Activated CD8-positive, alpha-beta memory T cell treated with anti-CD3 and anti-CD28 coated beads for 4 hours (primary cell): ENCODE data around the gene OSBPL2.

Experiments
- DNase-seq, 2 donors: peaks; one replicate each; pipeline ENCODE4 v3.0.0-alpha.2; 2020; ENCODE audit warnings: low read depth in 2 of 2

OSBPL2 gene

DNA sequence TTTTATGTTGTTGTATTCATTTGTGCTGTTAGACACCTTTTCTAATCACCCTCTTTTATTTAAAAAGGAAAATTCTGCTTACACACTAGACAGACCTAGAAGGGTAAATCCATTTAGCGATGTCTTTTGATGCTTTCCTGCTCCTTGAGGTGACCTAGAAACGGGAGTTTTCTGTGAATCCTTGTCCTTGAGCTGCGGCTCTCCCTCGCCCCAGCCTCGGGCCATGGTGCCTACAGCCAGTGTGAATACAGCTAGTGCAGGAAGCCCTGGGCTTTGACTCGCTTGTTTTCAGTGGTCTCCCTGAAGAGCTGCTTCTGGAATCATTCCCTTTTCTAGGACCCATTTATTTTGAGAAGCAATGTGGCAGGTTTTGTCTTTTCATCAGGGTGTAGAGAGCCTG, 46.8 kb downstream of the OSBPL2 start:
- no peak for DNase-seq

DNA sequence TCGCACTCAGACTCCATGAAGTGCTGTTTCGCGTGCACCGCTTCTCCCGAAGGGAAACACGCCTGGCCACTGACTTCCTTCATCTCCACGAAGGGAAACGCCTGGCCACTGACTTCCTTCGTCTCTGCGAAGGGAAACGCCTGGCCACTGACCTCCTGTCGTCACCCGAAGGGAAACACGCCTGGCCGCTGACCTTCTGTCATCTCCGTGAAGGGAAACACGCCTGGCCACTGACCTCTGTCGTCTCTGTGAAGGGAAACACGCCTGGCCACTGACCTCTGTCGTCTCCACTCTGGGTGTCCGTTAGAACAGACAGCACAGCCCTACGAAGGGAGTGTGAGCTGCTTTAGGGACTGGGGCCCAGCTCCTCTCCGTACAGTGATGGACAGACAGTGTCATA, 47.4 kb downstream of the OSBPL2 start:
- no peak for DNase-seq

DNA sequence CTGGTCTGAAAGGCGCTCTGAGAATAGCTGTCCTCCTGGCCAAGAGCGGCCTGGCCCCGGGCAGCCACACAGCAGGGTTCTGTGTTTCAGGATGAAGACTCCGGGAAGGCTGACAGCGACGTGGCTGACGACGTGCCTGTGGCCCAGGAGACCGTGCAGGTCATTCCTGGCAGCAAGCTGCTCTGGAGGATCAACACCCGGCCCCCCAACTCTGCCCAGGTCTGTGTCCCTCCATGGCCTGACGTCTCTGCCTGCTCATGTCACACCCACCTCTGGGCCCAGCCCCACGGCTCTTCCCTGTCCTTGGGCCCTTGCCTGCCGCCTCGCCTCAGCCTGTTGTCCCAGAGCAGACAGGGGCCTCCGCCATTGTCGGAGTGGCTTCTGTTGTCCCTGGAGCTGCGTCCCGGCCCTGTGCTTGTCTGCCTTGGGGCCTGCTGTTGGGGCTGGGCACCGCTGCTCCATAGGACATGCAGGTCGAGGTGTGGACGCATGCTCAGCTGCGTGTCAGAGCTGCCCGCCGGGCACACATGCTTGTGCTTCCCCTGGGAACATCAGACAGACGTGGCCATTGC, 48.3 kb downstream of the OSBPL2 start:
- DNase-seq = no peak

DNA sequence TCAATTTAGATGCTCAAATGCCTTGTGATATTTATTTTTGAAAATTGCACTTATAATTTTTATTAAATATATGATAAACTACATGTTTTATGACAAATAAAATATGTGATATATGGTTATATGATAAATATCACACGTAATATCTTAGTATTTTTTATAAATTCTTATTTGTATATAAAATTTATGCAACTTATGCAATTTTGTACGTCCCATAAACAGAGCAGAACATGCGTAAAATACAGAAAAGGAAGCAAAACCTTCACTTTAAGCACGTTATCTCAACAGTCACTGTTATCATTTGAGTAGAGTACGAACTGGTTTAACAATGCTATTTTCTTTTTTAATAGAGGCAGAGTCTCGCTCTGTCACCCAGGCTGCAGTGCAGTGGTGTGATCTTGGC, 48.8 kb downstream of the OSBPL2 start:
- no peak for DNase-seq

DNA sequence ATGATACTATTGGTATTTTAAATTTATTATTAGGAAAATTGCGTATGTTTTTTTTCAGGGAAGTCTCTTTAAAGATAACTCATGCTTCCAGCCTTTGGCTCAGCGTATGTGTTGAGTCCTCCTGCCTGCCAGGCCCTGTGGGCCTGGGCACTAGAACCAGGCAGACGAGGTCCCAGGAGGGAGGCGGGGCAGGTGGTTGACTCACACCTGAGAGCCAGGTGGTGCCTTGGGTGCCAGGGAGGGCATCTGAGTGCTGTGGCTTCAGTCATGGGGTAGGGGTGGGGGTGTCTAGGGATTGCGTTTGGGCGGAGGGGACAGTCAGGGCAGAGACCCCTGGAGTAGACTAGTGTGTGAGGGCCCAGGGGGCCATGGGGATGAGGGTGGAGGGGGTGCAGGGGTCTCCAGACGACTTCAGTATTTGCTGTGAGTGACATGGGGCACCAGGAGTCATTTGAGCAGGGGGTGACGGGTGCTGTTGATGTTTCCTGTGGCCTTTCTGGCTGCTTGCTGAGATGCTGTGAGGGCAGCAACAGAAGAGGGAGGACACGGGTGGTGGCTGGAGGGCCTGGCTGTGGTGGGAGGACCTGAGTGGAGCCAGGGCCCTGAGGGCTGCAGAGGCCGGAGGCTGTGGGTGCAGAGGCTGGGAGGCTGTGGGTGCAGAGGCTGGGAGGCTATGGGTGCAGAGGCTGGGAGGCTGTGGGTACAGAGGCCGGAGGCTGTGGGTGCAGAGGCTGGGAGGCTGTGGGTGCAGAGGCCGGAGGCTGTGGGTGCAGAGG, 49.6 kb downstream of the OSBPL2 start:
- DNase-seq = no peak

DNA sequence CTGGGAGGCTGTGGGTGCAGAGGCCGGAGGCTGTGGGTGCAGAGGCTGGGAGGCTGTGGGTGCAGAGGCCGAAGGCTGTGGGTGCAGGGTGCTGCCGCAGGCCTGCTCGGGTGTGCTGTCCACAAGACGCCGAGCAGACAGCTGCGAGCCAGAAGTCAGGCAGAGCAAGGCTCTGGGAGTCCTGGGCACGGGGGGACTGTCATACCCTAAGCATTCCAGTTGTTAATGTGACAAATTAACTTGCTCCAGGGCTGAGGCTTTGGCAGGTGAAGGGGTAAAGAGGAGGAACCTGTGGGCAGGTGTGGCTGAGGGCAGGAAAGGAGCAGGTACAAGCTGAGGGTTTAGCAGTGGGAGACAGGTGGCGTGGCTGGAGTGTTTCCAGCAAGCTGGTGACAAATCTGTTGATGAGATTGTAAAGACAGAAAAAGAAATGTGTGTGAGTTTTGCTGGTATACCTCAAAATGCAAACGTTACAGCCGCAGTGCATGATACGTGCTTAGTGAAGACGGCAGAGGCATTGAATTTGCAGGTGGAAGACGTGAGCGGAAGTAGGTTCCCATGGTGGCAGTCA, 50.3 kb downstream of the OSBPL2 start:
- no peak for DNase-seq

DNA sequence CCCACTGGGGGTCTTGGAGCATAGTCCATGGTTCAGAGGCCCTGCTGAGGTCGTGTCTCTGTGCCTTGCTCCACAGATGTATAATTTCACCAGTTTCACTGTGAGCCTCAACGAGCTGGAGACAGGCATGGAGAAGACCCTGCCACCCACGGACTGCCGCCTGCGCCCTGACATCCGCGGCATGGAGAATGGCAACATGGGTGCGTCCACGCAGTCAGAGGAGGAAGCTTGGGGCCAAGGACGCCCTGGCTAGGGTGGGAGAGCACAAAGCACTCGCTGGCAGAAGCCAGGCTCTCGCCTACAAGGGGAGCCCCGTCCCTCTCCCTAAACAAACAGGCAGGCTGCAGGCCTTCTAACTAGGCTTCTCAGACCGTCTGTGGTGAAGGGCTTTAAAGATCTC, 50.8 kb downstream of the OSBPL2 start:
- no peak for DNase-seq

DNA sequence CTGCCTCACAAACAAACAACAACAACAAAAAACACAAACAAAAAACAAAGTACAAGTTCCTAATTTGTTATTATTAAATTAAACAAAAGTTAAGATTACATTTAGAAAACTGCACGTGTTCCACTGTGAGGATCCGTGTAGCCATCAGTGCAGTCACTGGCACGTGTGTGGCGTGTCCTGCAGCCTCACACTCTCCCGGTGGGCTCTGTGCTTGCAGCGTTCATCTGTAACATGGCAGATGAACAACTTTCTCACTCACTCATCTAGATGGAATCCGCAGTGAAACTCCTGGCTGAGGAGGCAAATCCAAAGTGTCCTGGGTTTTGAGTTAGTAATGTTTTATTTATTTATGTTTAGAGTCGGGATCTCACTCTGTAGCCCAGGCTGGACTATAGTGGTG, 51.6 kb downstream of the OSBPL2 start:
- DNase-seq = no peak

DNA sequence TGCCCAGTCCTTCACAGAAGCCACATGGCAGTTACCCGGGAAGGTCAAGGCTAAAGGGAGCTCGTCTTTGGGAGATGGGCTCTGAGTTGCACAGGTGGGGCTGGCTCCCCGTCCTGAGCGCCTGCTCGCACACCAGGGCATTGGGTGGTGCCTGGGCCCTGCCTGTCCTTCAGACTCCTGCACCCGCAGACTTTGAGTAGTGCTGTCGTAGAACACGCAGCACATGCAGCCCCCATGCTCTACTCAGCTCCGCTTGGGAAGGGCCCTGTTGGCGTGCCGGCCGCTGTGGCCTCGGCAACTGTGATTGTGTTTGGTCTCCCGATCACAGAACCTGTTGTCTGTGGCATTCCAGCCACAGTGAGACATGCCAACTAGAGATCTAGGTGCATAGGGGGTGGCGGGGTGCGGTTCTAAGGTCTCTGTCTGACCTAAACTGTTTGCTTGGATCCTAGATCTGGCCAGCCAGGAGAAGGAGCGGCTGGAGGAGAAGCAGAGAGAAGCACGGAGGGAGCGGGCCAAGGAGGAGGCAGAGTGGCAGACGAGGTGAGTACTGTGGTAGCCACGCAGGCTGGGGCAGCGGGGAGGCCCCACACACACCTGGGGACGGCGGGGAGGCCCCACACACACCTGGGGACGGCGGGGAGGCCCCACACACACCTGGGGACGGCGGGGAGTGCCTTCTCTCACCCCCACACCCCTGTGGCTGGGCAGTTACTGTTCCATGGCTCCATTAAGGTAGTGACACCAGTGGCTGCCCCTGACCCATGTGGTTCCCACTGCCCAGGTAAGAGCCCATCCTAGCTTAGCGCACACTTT, 53.1 kb downstream of the OSBPL2 start:
- DNase-seq = no peak

DNA sequence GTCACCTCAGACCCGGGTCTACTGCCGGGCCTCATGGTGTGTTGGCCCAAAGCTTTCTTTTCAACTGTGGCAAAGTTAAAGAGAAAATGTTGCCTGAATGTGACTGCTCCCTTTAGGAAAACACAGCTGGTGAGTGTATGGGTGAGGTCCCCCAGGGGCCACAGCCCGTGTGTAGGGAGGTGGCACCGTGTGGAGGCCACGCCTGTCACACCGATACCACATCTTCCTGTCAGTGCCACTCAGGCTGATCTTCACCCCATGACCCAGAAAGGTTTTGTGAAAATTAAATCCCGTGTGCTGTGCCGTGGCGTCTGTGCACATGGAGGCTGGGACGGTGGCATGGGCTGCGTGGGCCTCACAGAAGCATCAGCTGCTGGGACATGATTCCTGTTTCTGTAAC, 53.8 kb downstream of the OSBPL2 start:
- DNase-seq = no peak

DNA sequence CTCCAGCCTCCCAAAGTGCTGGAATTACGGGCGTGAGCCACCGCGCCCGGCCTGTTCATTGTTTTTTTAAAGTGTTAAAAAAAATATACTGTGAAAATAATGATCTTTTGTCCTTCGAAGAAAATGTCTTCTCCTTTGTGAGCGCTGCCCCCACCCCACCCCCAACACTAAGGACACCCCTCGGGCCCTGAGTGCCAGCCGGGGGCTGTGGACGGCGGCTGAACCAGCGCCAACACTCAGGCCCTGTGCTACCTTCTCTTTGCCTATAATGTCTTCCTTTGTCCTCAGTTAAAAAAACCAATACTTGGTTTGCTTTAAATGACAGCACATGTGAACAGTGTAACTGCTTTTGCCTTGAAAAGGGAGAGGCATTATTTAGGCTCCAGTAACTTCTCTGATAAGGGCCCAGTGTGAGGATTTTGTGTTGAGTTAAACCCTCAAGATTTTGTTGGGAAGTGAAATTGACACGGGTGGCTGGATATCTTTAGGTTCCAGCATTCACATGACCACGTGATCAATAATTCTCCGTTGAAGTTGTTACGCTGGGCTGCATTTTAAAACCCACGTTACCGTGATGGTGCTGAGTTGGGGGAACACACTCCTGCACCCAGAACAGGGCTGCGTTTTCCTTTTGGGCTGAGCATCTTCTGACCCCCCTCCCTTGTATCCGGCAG, 54.9 kb downstream of the OSBPL2 start:
- DNase-seq = no peak

DNA sequence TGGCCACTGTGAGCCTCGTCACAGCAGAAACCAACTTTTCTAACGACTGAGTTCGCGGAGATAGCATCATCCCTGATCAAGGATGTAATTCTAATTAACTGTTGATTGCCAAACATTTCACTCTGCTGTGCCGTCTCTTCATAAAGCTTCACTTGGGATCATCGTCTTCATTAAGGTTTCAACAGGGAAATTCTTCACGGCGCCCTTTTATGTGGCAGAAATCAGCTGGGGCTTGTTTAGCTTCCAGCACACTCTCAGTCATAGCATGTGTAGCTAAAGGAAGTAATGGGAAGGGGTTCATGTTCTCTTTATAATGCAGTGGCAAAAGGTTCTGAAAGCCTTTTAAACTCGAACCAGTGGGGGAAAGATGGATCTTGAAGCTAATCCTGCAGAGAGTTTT, 55.6 kb downstream of the OSBPL2 start:
- DNase-seq = no peak

DNA sequence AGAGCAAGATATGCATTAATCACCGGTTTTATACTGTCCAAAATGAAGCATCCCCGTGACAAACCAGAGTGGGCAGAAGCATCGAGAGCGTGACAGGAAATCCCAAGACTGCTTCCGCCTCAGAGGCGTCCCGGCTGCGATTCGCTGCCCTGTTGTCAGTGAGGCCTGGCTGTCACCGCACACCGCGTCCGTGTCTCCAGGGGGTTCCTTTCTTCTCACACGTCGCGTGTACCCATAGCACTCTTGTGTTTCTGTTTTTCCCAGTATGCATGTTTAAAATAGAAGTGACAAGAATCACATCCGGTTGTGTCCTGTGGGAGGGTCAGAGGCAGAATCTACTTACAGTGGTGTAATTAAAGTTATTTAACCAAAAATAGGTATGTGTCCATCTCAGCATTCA, 56.2 kb downstream of the OSBPL2 start:
- DNase-seq = no peak

DNA sequence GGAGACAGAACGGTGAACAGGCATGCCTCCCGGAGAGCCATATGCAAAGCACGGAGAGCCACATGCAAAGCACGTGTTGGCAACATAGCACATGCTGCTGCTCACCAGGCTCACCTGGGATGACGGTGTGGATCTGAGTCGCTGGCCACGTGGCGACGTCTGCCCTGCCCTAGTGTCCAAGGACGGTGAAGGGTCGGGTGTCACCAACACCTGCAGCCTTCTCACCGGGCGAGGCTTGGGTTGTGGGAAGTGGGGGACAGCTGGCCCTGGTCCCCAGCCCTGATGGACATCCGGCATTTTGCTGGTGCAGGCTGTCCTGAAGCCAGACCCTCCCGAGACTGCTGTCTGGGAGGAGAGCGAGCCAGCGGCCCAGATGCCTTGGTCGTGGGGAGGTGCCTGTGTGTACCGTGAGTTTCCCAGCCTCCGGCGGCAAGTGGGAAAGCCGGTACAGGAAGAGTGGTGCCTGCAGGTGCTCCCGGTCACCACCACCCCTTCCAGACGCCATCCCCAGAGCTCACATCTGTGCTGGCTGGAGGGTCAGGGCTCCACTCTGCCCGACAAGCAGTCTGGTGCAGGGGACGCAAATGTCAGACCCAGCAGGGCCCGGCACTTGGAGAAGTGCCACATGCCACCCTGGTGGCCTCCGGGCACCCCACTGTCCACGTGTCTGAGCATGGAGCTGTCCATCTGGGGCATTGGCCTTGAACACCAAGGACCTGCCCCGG, 58.6 kb downstream of the OSBPL2 start:
- no peak for DNase-seq

DNA sequence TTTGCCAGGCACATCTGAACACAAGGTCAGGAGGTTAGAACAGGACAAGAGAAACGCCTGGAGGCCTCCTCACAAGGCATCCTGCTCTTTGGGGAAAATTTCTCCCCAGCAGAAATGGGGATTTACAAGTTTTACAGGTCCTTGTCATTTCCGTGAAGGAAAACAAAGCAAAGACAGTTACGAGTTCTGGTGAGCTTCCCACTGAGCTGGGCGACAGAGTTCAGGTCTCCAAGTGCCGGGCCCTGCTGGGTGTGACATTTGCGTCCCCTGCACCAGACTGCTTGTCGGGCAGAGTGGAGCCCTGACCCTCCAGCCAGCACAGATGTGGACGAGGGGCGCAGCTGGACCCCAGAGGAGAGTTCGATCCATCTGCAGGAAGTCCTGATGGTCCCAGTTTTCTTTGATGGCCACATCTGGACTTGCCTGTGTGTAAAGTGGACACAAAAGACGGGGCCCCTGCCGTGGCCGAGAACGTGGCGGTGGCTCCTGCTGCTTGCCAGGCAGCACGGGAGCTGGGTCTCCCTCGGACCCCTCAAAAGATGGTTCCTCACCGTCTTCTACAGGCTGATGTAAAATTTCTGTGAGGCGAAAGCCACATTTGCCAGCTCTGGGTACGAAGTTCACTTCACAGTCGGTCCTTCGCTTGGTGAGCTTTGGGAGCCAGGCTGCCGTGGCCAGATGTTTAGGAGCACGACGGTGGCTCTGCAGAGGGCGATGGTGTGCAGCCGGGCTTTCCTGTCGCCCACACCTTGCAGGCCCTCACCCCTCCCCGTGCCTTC, 59.3 kb downstream of the OSBPL2 start:
- DNase-seq = no peak

DNA sequence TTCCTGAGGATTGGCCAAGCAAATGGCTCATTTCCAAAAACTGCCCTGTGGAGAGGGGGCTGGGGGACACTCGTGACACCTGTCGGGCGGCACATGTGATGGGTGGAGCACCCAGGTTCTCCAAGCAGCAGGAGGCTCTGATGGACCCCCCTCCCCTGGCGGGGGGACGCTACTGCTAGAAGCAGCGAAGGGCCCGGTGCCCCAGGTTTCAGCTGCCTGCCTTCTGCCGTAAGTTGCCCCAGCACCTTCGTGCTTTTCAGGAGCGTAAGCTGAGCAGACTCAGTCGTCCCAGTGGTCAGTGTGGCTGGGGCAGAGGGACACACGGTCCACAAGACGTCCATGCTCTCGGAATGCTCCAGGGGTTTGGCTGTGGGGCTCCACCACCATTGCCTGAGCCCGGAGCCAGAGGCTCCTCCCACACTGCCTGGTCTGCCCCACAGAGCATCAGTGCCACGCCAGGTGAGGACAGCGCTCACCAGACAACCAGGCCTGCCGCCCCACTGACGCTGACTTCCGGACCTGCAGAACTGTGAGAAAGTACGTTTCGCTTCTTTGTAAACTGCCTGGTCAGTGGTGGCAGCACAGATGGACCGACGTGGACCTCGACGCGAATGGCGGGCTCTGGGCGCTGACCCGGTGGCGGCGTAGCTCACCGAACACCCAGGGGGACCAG, 60.4 kb downstream of the OSBPL2 start:
- DNase-seq = no peak

DNA sequence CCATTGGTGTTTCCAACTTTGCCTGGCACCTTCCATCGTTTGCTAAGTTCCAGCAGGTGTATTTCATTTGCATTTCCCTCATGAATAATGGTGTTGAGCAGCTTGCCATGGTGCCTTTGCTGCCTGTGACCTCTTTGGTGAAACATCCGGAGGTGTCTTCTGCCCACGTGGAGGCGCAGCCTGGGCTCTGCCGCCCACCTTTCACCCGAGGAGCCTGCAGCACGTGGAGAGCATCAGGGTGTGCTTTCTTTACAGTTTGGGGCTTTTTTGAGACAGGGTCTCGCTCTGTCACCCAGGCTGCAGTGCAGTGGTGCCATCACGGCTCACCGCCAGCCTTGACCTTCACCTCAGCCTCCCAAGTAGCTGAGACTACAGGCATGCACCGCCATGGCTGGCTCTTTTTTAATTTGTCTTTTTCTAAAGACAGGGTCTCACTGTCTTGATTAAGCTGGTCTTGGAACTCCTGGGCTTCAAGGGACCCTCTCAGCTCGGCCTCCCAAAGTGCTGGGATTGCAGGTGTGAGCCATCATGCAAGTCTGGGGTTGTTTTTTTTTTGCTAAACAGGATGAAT, 61.4 kb downstream of the OSBPL2 start:
- DNase-seq = no peak

DNA sequence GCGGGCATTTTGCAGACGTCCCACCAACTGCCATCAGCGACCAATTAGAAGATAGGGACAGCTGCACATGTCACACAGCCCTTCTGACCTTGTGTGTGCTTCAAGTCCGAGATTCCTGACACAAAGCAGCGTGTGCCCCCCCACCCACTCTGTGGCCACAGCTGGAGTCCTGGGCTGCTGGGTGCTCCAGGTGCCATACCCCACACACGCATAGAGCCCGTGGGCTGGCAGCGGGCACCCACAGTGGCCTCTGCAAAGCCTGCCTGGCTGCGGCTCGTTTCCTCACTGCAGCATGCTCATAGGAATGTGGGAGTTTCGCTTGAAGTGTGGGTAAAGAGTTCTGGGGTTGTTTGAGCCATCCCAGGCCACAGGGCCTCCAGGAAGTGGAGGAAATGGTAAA, 62.0 kb downstream of the OSBPL2 start:
- DNase-seq = no peak

DNA sequence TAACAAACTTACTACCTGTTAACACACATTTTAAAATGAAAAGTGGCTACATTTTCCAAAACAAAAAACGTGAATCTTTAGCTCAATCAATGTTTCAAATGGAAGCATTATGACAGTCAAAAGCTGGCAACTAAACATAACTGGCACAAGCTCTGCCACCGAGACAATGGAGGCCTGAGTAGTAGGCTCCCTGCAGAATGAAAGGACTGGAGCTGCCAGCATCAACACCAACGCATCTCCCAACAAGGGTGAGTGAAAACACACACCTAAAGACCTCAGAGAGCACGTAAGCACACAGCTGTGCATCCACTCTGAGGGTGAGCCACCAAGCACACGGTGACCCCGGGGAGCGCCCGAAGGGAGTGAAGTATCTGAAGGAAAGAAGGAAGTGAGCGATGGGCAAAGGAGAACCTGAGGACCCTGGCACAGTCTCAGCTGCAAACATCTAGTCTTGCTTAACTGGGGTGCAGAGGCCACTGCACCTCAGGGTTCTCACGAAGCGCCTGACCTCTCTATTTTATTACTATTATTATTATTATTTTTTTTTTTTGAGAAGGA, 62.9 kb downstream of the OSBPL2 start:
- no peak for DNase-seq
